Activated CD8-positive, alpha-beta T cell treated with anti-CD3 and anti-CD28 coated beads for 36 hours (primary cell): ENCODE data around the gene PRICKLE3. TPM values are rescaled to one million over a fixed set of nuclear protein-coding genes. Genes with fewer than 3 reads are reported as not detected.

Source experiments
- ATAC-seq: fragments of 200-7000 bp; cut with Tn5 transposase; one replicate; pipeline ENCODE4 v1.10.0; 2021; ENCODE audit warnings: mild to moderate bottlenecking, moderate library complexity
- CTCF ChIA-PET: fragments of 350-600 bp; sonication (Branson Sonifier 250); formaldehyde crosslinking; loops from one replicate; lab custom pipeline; 2021; ENCODE audit warnings: antibody characterized with exemption; lab: Charles Lee
- POLR2A ChIA-PET: fragments of 350-600 bp; sonication (Branson Sonifier 250); formaldehyde crosslinking; loops from one replicate; lab custom pipeline; 2021; ENCODE audit warnings: antibody characterized with exemption; lab: Charles Lee
- DNase-seq: peaks from one replicate; pipeline ENCODE4 v3.0.0-alpha.2; 2020
- H3K27ac Mint-ChIP-seq: one replicate; pipeline ENCODE4 v1.8.0; 2021; ENCODE audit warnings: mild to moderate bottlenecking, mixed read lengths
- H3K27me3 Mint-ChIP-seq: one replicate; pipeline ENCODE4 v1.8.0; 2021; ENCODE audit warnings: mixed read lengths
- H3K36me3 Mint-ChIP-seq: one replicate; pipeline ENCODE4 v1.8.0; 2021; ENCODE audit warnings: low read depth, mixed read lengths
- H3K4me1 Mint-ChIP-seq: one replicate; pipeline ENCODE4 v1.8.0; 2021; ENCODE audit warnings: low read depth, mixed read lengths
- H3K4me3 Mint-ChIP-seq: one replicate; pipeline ENCODE4 v1.8.0; 2021; ENCODE audit warnings: mild to moderate bottlenecking, moderate library complexity, mixed read lengths
- H3K9me3 Mint-ChIP-seq: one replicate; pipeline ENCODE4 v1.8.0; 2021; ENCODE audit warnings: mixed read lengths
- CTCF ChIP-seq: fragments of 200-600 bp; IDR thresholded peaks from one replicate; pipeline ENCODE4 v1.8.0; 2022; ENCODE audit warnings: antibody characterized with exemption, mild to moderate bottlenecking
- intact Hi-C: fragments of 100-400 bp; cut with micrococcal nuclease; formaldehyde crosslinking; loops from one replicate; pipeline ENCODE4 v1.10.0; 2022
- total RNA-seq, 2 experiments: library from RNA; stranded (reverse); gene quantifications; one replicate each; pipeline ENCODE4 v1.2.3, GENCODE V29; 2021

Gene PRICKLE3
- total RNA-seq, 2 experiments from 2014 or later, result 25.9 TPM

- no peak for TF ChIP-seq CTCF
- Mint-ChIP-seq H3K27ac (no peak overlapping the region), H3K27me3 (no peaks in the 10 kb centered on the region), H3K4me3 (no peak overlapping the region), H3K4me1 (no peaks in the 10 kb centered on the region), H3K9me3 (no peaks in the 10 kb centered on the region), H3K36me3 (no peaks in the 10 kb centered on the region)
- intact Hi-C loops, result no loop called here
- DNase-seq, result no peak
- ATAC-seq, result no peak
- CTCF ChIA-PET, result no interaction called here
- POLR2A ChIA-PET, result no interaction called here
Observed at GRCh38 chrX:49208399-49208798, 22.2 kb upstream of the PRICKLE3 start.

GRCh38 chrX:49206543-49206942 is 20.4 kb upstream of the PRICKLE3 start:
- DNase-seq (no peak), ATAC-seq (no peak)
- no peak overlapping the region for H3K4me3 Mint-ChIP-seq
- POLR2A ChIA-PET, result no interaction called here
- no peak overlapping the region for H3K27ac Mint-ChIP-seq
- intact Hi-C loops, result no loop called here
- CTCF ChIA-PET, result no interaction called here
- no peaks in the 10 kb centered on the region for H3K27me3 Mint-ChIP-seq
- no peak for TF ChIP-seq CTCF
- no peaks in the 10 kb centered on the region for H3K36me3 Mint-ChIP-seq
- H3K4me1 Mint-ChIP-seq, result no peaks in the 10 kb centered on the region
- no peaks in the 10 kb centered on the region for H3K9me3 Mint-ChIP-seq

GRCh38 chrX:49205443-49205842 is 19.3 kb upstream of the PRICKLE3 start:
- ATAC-seq, result no peak
- CTCF ChIA-PET, result no interaction called here
- POLR2A ChIA-PET, result no interaction called here
- Mint-ChIP-seq H3K27me3 (no peaks in the 10 kb centered on the region), H3K4me1 (peaks cover 2% of the 10 kb centered on the region), H3K27ac (no peak overlapping the region), H3K36me3 (no peaks in the 10 kb centered on the region), H3K4me3 (no peak overlapping the region), H3K9me3 (no peaks in the 10 kb centered on the region)
- DNase-seq, result no peak
- TF ChIP-seq CTCF, result no peak
- intact Hi-C loops, result no loop called here

- POLR2A ChIA-PET, result no interaction called here
- no peak for DNase-seq
- CTCF ChIA-PET, result no interaction called here
- Mint-ChIP-seq H3K27me3 (no peaks in the 10 kb centered on the region), H3K9me3 (no peaks in the 10 kb centered on the region), H3K4me3 (no peak overlapping the region), H3K27ac (no peak overlapping the region), H3K4me1 (peaks cover 2% of the 10 kb centered on the region), H3K36me3 (no peaks in the 10 kb centered on the region)
- no peak for TF ChIP-seq CTCF
- no peak for ATAC-seq
- intact Hi-C loops, result no loop called here
Observed at GRCh38 chrX:49204709-49205108, 18.5 kb upstream of the PRICKLE3 start.

- ChIA-PET CTCF (no interaction called here), POLR2A (no interaction called here)
- no peak overlapping the region for H3K27ac Mint-ChIP-seq
- intact Hi-C loops, result no loop called here
- no peak overlapping the region for H3K4me3 Mint-ChIP-seq
- no peaks in the 10 kb centered on the region for H3K36me3 Mint-ChIP-seq
- TF ChIP-seq CTCF, result no peak
- no peaks in the 10 kb centered on the region for H3K27me3 Mint-ChIP-seq
- DNase-seq (no peak), ATAC-seq (no peak)
- H3K9me3 Mint-ChIP-seq, result no peaks in the 10 kb centered on the region
- peaks cover 5% of the 10 kb centered on the region for H3K4me1 Mint-ChIP-seq
Observed at GRCh38 chrX:49204017-49204416, 17.8 kb upstream of the PRICKLE3 start.
